WI38 (cell line): ENCODE results near the gene DACH1.

Experiments
- H3K4me3 ChIP-seq: 2 replicates; pipeline ENCODE4 v1.5.1; 2011; ENCODE audit warnings: low read depth, mild to moderate bottlenecking, control low read depth, low read length
- TF ChIP-seq, protein P1 (sequence below): IDR thresholded peaks from 2 replicates; pipeline ENCODE4 v1.5.1; 2012; ENCODE audit warnings: low read depth, mild to moderate bottlenecking, control low read depth, low read length

Gene DACH1

DNA sequence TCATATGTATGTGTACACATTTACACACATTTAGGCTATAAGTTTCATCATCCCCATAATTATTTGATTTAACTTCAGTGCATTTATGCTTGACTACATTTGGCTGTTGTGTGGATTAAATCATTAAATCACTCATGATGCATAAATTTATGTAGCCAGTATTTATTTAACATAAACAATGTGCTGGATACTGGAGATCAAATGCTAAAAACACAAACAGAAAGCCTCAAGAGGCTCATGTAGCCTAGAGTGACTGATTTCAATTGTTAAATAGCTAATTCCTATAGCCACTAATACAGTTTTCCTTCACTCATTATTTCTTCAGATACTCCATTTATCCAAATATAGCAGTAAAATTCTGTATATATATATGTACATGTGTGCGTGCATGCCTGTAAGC is 376.0 kb downstream of the DACH1 start:
- H3K4me3 ChIP-seq, result no peak overlapping the region
- TF ChIP-seq, protein P1, sequence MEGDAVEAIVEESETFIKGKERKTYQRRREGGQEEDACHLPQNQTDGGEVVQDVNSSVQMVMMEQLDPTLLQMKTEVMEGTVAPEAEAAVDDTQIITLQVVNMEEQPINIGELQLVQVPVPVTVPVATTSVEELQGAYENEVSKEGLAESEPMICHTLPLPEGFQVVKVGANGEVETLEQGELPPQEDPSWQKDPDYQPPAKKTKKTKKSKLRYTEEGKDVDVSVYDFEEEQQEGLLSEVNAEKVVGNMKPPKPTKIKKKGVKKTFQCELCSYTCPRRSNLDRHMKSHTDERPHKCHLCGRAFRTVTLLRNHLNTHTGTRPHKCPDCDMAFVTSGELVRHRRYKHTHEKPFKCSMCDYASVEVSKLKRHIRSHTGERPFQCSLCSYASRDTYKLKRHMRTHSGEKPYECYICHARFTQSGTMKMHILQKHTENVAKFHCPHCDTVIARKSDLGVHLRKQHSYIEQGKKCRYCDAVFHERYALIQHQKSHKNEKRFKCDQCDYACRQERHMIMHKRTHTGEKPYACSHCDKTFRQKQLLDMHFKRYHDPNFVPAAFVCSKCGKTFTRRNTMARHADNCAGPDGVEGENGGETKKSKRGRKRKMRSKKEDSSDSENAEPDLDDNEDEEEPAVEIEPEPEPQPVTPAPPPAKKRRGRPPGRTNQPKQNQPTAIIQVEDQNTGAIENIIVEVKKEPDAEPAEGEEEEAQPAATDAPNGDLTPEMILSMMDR, result no peak

DNA sequence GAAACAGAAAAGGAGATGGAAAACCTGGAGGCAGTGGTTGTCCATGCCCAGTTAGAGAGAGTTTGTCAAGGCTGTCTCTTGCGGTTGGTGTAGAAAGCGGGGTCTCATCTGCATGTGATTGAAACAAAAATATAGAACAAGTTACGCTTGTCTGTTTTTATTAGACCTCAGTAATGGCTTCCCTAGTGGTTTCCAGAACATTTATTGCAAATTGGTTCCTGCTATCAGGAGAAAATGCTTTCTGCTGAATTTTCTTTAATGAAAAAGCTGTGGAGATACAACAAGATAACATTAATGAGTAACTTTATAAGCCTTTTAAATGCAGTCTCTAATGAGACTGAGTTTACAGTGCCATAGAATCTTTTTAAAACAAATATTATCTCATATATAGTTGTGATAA is 378.0 kb downstream of the DACH1 start:
- TF ChIP-seq, protein P1, result no peak
- H3K4me3 ChIP-seq, result no peak overlapping the region

DNA sequence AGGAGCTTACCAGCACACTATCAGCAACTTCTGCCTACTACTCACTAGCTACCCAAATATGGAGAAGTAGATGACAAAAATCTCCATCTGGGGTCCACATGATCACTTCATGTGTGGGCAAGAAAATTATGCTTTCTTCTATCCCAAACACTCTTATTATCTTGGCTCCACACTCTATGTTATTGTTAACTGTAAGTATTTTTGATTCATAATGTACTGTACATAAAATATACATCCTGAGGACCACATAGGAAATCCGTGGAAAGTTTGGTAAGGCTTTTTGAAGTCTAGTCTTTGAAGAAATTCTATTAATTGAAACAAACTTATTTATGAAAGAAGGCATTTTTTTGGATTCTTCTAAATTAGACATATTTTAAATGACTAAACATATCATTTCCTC is 378.8 kb downstream of the DACH1 start:
- H3K4me3 ChIP-seq, result no peak overlapping the region
- TF ChIP-seq, protein P1, result no peak

DNA sequence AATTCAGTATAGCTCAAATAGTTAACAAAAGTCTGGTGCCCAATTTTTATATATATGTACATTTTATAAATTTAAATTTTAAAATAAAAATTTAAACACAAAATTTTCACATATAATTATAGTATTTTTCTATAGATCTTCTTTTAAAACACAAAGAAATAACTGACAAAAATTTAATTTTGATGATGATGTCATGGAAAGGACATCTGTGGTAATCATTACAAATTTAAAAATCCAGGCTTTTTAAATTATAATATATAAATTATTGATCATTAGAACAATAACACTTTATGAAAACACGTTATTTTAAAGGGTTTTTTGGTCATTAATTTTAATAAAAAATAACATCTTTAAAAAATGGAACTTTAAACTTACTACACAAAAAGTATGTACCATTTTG is 381.1 kb downstream of the DACH1 start:
- TF ChIP-seq, protein P1, result no peak

DNA sequence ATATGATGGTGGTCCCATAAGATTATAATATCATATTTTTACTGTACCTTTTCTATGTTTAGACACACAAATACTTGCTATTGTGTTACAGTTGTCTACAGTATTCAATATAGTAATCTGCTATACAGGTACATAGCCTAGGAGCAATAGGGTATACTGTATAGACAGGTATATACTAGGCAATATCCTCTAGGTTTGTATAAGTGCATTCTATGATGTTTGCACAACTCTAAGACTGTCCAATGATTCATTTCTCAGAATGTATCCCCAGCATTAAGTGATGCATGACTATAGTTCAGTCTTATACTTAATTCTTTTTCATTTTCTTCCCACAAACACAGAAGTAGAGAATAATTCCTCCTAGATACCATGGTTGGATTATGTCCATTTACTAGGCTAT is 383.3 kb downstream of the DACH1 start:
- TF ChIP-seq, protein P1, result no peak
- H3K4me3 ChIP-seq, result no peak overlapping the region

More for the DNA sequence above, 381.1 kb downstream of the DACH1 start:
- H3K4me3 ChIP-seq, result no peak overlapping the region

DNA sequence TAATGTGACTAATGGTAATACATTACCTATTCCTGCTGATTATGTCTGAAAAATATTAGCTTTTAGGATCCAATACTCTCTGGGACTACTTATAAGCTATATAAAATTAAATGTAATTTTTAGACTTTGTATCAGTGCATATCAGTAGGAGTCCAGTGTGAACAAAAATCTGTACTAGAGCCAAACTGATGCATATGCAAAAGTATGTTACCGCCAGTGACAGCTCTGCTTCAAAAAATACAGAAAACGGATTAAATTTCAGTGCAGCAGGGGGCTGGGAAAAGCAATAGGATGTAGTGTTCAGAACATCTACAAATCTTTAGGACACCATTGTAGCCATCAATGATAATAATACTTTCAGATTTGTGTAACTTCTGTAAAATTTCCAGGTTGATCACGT is 385.5 kb downstream of the DACH1 start:
- H3K4me3 ChIP-seq, result no peak overlapping the region
- TF ChIP-seq, protein P1, result no peak

DNA sequence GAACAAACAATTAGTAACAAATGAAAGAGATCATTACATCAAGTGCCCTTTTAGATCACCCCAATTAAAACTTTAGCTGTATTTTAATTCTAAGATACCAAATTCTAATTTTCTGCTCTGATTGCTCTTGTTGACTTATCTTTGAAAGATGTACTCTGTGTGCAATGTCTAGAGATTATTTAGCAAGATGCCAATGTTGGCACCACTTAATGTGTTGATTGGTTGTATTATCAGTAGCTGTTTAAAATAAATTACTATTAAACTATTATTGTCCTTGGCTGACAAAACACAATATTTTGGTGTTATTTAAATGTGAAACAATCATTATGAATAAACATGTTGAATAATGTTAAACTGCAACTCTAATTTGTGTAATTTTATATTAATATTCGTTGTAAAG is 386.0 kb downstream of the DACH1 start:
- TF ChIP-seq, protein P1, result no peak

More for the DNA sequence above, 386.0 kb downstream of the DACH1 start:
- no peak overlapping the region for H3K4me3 ChIP-seq
